GM12865 (cell line): ENCODE measurements around the gene PRDM1.

Source experiments
- DNase-seq: peaks from one replicate; pipeline ENCODE4 v3.0.0; 2010; ENCODE audit warnings: low read depth
- H3K4me3 ChIP-seq: 2 replicates; pipeline ENCODE4 v1.5.1; 2011; ENCODE audit warnings: mild to moderate bottlenecking, low read depth, low read length, control low read depth
- TF ChIP-seq, protein P1 (sequence below): IDR thresholded peaks from 2 replicates; pipeline ENCODE4 v1.5.1; 2011; ENCODE audit warnings: low read length, control low read depth, low read depth, inconsistent platforms; ENCODE audit not compliant: insufficient read depth; ENCODE audit errors: missing control alignments

The PRDM1 gene

GRCh38 chr6:106085984-106086813, at the start of gene PRDM1:
PRDM1 (plus strand) TSS chr6:106086336; CDS start chr6:106086554, 218 bp downstream.
- TF ChIP-seq, protein P1, sequence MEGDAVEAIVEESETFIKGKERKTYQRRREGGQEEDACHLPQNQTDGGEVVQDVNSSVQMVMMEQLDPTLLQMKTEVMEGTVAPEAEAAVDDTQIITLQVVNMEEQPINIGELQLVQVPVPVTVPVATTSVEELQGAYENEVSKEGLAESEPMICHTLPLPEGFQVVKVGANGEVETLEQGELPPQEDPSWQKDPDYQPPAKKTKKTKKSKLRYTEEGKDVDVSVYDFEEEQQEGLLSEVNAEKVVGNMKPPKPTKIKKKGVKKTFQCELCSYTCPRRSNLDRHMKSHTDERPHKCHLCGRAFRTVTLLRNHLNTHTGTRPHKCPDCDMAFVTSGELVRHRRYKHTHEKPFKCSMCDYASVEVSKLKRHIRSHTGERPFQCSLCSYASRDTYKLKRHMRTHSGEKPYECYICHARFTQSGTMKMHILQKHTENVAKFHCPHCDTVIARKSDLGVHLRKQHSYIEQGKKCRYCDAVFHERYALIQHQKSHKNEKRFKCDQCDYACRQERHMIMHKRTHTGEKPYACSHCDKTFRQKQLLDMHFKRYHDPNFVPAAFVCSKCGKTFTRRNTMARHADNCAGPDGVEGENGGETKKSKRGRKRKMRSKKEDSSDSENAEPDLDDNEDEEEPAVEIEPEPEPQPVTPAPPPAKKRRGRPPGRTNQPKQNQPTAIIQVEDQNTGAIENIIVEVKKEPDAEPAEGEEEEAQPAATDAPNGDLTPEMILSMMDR = peak; percentile 34
- peak within 1 kb of the TSS; percentile 74 for H3K4me3 ChIP-seq
- DNase-seq = peak; percentile 96

DNA sequence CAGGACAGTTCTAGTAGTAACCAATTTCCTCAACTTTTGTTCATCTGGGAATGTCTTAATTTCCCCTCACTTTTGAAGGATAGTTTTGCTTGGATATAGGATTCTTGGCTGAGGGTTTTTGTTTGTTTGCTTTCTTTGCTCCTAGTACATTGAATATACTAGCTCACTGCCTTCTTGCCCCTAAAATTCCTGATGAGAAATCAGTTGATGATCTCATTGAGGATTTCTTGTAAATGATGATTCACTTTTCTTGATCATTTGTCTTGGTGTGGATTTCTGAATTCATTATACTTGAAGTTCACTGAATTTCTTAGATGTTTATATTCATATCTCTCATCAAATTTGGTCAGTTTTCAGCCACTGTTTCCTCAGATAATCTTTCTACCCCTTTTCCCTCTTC, 49.1 kb upstream of the PRDM1 start:
- H3K4me3 ChIP-seq = no peak overlapping the region
- TF ChIP-seq, protein P1 = no peak
- DNase-seq = no peak

GRCh38 chr6:106039897-106040592, 46.1 kb upstream of the PRDM1 start:
- peak; percentile 9 for DNase-seq
- TF ChIP-seq, protein P1 = no peak
- H3K4me3 ChIP-seq = no peak overlapping the region

DNA sequence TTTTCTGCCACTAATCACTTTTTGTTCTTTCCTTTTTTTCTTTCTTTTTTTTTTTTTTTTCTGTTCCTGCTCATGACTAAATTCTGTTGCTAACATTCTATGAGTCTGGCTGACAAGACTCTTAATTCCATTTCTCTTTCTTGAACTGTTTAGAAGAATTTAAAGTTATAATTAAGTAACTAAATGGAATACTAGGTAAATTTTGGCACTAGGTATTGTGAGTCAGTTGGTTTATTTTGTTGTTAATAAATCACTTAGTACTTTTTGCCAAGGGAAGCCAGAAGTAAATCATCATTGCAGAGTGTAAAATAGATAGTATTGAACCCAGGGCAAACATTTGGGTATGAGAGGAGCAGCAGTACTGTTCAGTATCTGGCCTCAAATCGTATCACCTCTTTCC, 42.0 kb upstream of the PRDM1 start:
- H3K4me3 ChIP-seq = no peak overlapping the region
- TF ChIP-seq, protein P1 = no peak
- DNase-seq = no peak

DNA sequence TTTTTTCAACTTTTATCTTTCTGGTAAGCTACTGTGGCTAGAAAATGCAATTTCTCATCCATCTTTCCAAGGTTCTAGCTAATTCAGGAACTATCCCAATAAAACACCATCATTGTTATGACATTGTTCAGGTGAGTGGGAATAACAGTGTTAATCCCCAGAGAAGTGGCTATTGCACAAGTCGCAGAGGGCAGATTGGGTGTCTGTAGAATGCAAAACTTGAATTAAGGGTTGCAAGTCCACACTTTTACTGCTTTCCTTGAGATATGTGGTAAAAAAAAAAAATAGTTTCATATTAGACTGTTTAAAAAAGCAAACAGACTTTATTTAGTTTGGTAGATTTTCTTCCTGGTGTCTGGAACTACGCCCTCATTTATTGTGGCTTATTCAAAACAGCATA, 41.1 kb upstream of the PRDM1 start:
- DNase-seq = no peak
- no peak overlapping the region for H3K4me3 ChIP-seq
- TF ChIP-seq, protein P1 = no peak

- no peak overlapping the region for H3K4me3 ChIP-seq
- TF ChIP-seq, protein P1 = no peak
- DNase-seq = no peak
These were observed 39.9 kb upstream of the PRDM1 start for GRCh38 chr6:106046116-106046853.
